IgD-negative memory B cell (primary cell): Measurements from ENCODE around the gene KMT5B. TPM values are rescaled to one million over a fixed set of nuclear protein-coding genes. Genes with fewer than 3 reads are reported as not detected.
A peak's percentile ranks its signal among the peaks of the same experiment; 100 is the strongest.

Experiments
- H3K27ac Mint-ChIP-seq, 3 donors: one replicate each; pipeline ENCODE4 v1.8.0; 2020 to 2022; ENCODE audit warnings: mild to moderate bottlenecking in 3 of 3, mixed read lengths in 3 of 3, moderate library complexity in 1 of 3
- H3K27me3 Mint-ChIP-seq: one replicate; pipeline ENCODE4 v1.8.0; 2021; ENCODE audit warnings: mixed read lengths
- H3K36me3 Mint-ChIP-seq: one replicate; pipeline ENCODE4 v1.8.0; 2020; ENCODE audit warnings: mild to moderate bottlenecking, mixed read lengths
- H3K4me1 Mint-ChIP-seq, 3 donors: one replicate each; pipeline ENCODE4 v1.8.0; 2020 to 2022; ENCODE audit warnings: mixed read lengths in 3 of 3, mild to moderate bottlenecking in 1 of 3
- H3K4me3 Mint-ChIP-seq, 4 donors: one replicate each; pipeline ENCODE4 v1.8.0; 2020 to 2022; ENCODE audit warnings: mild to moderate bottlenecking in 4 of 4, mixed read lengths in 4 of 4, moderate library complexity in 3 of 4
- H3K9me3 Mint-ChIP-seq, 3 donors: one replicate each; pipeline ENCODE4 v1.8.0; 2020 to 2021; ENCODE audit warnings: mixed read lengths in 3 of 3, mild to moderate bottlenecking in 1 of 3
- polyA plus RNA-seq: library from polyadenylated mRNA; unstranded; fragments of 300-500 nt; fragmentation: Illumina TruSeq; gene quantifications from one replicate; pipeline ENCODE4 v1.2.3, GENCODE V29; 2021

Gene KMT5B
- polyA plus RNA-seq, 1 donor from 2014 or later, result 40.2 TPM

GRCh38 chr11:68135161-68135560 lies 77.9 kb downstream of the KMT5B start:
- peaks cover 0 to 14% (median 0%) of the 10 kb centered on the region in 3 donors for H3K9me3 Mint-ChIP-seq
- no peak overlapping the region for H3K27ac Mint-ChIP-seq
- no peaks in the 10 kb centered on the region for H3K36me3 Mint-ChIP-seq
- no peaks in the 10 kb centered on the region for H3K4me1 Mint-ChIP-seq
- H3K4me3 Mint-ChIP-seq, result no peak overlapping the region
- H3K27me3 Mint-ChIP-seq, result peaks cover under 1% of the 10 kb centered on the region

DNA sequence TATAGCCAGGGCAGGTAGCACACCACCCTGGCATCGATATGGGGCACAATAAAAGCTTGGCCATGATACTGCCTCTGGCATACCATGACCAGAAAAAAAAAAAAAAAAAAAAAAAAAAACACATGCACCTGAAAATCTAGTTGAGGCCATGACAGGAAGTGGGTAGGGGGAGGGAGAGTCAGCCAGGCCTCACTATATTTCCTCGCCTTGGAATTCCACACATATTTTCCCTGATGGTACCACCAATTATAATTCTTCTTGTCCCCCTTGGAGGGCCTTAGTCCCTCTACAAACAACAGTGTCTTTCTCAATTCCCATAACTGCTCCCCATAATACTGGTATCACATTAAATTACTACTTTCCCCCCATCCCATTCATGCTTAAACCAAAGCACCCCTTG lies 79.3 kb downstream of the KMT5B start:
- H3K4me3 Mint-ChIP-seq, result no peak overlapping the region
- peaks cover 14% of the 10 kb centered on the region for H3K27me3 Mint-ChIP-seq
- no peak overlapping the region for H3K27ac Mint-ChIP-seq
- peaks cover 0 to 14% (median 0%) of the 10 kb centered on the region in 3 donors for H3K9me3 Mint-ChIP-seq
- H3K4me1 Mint-ChIP-seq, result no peaks in the 10 kb centered on the region
- no peaks in the 10 kb centered on the region for H3K36me3 Mint-ChIP-seq

- H3K36me3 Mint-ChIP-seq, result no peaks in the 10 kb centered on the region
- peaks cover 0 to 2% (median 0%) of the 10 kb centered on the region in 3 donors for H3K4me1 Mint-ChIP-seq
- peaks cover 0 to 14% (median 0%) of the 10 kb centered on the region in 3 donors for H3K9me3 Mint-ChIP-seq
- no peak overlapping the region for H3K27ac Mint-ChIP-seq
- H3K4me3 Mint-ChIP-seq, result no peak overlapping the region
- H3K27me3 Mint-ChIP-seq, result peaks cover 18% of the 10 kb centered on the region
Measured at GRCh38 chr11:68130121-68130520, 83.0 kb downstream of the KMT5B start.

DNA sequence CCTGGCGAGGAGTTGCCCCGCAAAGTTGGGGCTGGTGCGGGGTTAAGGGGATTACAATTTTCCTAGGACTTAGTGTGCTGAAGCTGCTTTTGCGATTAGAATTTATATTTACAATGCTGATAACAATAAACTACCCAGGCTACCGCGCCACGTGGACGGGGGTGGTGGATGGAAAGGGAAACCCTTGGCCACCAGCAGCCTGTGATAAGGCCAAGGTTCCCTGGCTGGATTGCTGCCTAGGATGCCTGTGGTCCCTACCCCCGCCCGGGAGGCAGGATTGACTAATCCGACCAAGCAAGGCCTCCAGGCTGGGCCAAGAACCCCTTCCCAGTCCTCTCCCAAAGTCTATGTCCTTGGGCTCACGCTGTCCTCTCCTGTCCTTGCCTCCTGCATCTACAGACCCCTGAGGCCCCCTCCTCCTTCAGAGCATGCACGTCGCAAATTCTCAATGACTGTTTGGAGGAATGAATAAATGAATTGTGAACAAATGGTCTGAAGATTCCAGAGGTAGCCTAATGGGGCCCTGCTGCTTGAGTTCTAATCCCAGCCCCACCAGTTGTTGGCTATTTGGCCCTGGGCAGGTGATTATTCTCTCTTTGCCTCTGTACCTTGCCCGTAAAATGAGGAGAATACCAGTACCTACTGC lies 84.3 kb downstream of the KMT5B start:
- H3K4me1 Mint-ChIP-seq, result peaks cover 0 to 2% (median 0%) of the 10 kb centered on the region in 3 donors
- H3K27ac Mint-ChIP-seq, result no peak overlapping the region
- H3K36me3 Mint-ChIP-seq, result no peaks in the 10 kb centered on the region
- peaks cover 0 to 12% (median 0%) of the 10 kb centered on the region in 3 donors for H3K9me3 Mint-ChIP-seq
- H3K27me3 Mint-ChIP-seq, result peaks cover 18% of the 10 kb centered on the region
- H3K4me3 Mint-ChIP-seq, result peak overlapping the region in 1 of 4 donors; percentile 43

DNA sequence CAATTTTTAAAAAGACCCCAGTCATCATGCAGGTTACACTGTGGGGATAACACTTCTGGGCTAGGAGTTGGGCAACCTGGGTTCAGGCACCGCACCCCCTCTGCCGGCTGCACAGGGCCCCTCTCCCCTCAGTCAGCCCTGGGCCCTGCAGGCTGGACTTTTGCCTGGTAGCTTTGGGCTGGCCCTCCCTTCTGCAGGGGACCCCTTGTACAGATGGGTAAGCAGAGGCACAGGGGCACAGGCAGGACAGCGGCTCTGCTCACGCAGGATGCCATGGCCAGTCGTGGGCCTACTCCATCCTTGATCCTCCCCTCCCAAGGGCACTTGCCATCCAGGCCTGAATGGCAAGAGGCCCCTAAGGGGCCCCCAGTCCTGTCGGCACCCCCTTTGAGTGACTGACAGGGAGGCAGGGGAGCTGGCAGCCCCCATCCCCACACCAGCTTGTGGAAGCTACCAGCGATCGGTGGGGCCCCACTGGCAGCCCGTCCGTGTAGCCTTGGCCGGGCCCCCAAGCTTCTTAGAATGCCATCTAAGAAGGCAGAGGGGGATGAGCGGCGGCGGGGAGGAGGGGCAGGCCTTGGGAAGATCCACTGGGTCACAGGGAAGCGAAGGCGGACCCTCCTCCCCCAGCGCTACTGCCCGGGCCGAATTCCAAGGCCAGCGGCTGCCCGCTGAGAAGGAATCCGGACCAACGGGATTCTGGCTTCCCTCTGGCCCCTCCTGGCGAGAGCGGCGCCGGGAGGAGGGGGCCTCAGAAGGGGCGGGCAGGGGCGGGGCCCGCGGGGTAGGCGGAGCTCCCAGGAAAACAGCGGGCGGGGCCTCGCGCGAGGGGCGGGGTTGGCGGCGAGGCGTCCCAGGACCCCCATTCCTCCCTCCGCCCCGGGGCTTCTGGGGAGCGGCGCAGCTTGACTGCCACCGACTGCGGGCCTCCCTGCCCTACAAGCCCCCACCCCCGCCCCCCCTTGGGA lies 85.1 kb downstream of the KMT5B start:
- Mint-ChIP-seq H3K27me3 (peaks cover 18% of the 10 kb centered on the region), H3K4me3 (no peak overlapping the region), H3K9me3 (peaks cover 0 to 9% (median 0%) of the 10 kb centered on the region in 3 donors), H3K36me3 (no peaks in the 10 kb centered on the region), H3K4me1 (peaks cover 0 to 2% (median 0%) of the 10 kb centered on the region in 3 donors), H3K27ac (no peak overlapping the region)

GRCh38 chr11:68125164-68125563 lies 87.9 kb downstream of the KMT5B start:
- Mint-ChIP-seq H3K4me1 (peaks cover 1 to 6% (median 3%) of the 10 kb centered on the region in 3 donors), H3K27ac (no peak overlapping the region), H3K9me3 (no peaks in the 10 kb centered on the region), H3K4me3 (peak overlapping the region in 1 of 4 donors; percentile 23), H3K36me3 (no peaks in the 10 kb centered on the region), H3K27me3 (peaks cover 18% of the 10 kb centered on the region)

- Mint-ChIP-seq H3K27ac (peak overlapping the region in 2 of 3 donors; percentile 46 to 86), H3K4me3 (peak overlapping the region in 2 of 4 donors; percentile 70 to 79), H3K4me1 (peaks cover 13 to 16% (median 15%) of the 10 kb centered on the region in 3 donors), H3K36me3 (peaks cover 1% of the 10 kb centered on the region), H3K9me3 (no peaks in the 10 kb centered on the region), H3K27me3 (peaks cover 1% of the 10 kb centered on the region)
Measured at GRCh38 chr11:68122936-68123539, 90.1 kb downstream of the KMT5B start.

DNA sequence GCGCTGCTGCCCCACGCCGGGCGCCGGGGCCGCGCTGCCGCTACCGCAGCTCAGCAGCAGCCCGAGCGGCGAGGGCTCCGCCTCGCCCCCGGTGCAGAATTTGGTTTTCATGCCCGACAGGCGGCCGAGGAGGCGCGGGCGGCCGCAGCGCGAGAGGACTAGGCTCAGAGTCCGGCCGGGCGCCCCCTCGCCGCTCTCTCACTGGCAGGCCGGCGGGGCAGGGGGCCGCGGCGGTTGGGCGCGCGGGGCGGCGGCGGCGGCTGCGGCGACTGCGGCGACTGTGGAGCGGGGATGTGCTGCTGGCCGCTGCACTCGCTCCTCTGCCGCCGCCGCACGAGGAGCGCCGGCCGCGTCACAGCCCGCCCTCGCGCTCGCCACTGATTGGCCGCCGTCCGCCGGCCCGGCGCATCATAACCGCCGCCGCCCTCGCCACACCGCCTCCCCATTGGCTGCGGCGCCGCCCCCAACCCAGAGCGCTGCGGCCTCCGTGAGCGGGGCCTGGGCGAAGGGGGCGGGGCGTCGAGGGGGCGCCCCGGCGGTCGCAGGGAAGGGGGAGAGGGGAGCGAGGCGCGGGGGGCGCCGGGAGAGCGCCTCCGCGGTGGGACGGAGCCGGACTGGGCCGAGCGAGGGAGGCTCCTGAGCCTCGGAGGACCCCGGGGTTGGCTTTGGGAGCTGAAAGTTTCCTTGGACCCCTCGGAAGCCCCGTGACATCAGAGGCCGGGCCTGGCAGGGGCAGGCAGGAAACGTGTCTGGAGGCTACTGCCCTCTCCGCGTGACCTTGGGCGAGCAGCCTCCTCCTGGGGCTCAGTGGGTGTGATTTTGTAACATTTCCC lies 91.8 kb downstream of the KMT5B start, which contains the start of gene CHKA:
Gene CHKA, minus strand, starts transcription at position 322 of the 833 bp plus-strand sequence. Its CDS starts 211 bp downstream, at position 111.
- peak within 1 kb of the TSS; percentile 76 to 86 (median 82) for H3K27ac Mint-ChIP-seq

GRCh38 chr11:68120273-68121066 lies 92.6 kb downstream of the KMT5B start:
- H3K9me3 Mint-ChIP-seq, result no peaks in the 10 kb centered on the region
- H3K4me1 Mint-ChIP-seq, result peaks cover 14 to 15% (median 15%) of the 10 kb centered on the region in 3 donors
- peak overlapping the region; percentile 84 to 97 (median 90) for H3K4me3 Mint-ChIP-seq
- no peaks in the 10 kb centered on the region for H3K27me3 Mint-ChIP-seq
- H3K27ac Mint-ChIP-seq, result peak overlapping the region; percentile 1 to 83 (median 76)
- H3K36me3 Mint-ChIP-seq, result peaks cover 1% of the 10 kb centered on the region

More for the DNA sequence above, 91.8 kb downstream of the KMT5B start, which contains the start of gene CHKA:
- Mint-ChIP-seq H3K36me3 (peaks cover 1% of the 10 kb centered on the region), H3K4me1 (peaks cover 14 to 15% (median 15%) of the 10 kb centered on the region in 3 donors), H3K9me3 (no peaks in the 10 kb centered on the region), H3K4me3 (peak within 1 kb of the TSS; percentile 84 to 97 (median 90)), H3K27me3 (no peaks in the 10 kb centered on the region)

- peak overlapping the region; percentile 76 to 83 (median 83) for H3K27ac Mint-ChIP-seq
- peaks cover 14 to 17% (median 15%) of the 10 kb centered on the region in 3 donors for H3K4me1 Mint-ChIP-seq
- no peaks in the 10 kb centered on the region for H3K9me3 Mint-ChIP-seq
- peaks cover 1% of the 10 kb centered on the region for H3K36me3 Mint-ChIP-seq
- peak overlapping the region; percentile 57 to 93 (median 88) for H3K4me3 Mint-ChIP-seq
- H3K27me3 Mint-ChIP-seq, result no peaks in the 10 kb centered on the region
Measured at GRCh38 chr11:68118706-68119448, 94.2 kb downstream of the KMT5B start.

GRCh38 chr11:68117853-68118470 lies 95.1 kb downstream of the KMT5B start:
- H3K4me3 Mint-ChIP-seq, result peak overlapping the region in 1 of 4 donors; percentile 88
- H3K36me3 Mint-ChIP-seq, result peaks cover 1% of the 10 kb centered on the region
- peak overlapping the region in 1 of 3 donors; percentile 21 for H3K27ac Mint-ChIP-seq
- no peaks in the 10 kb centered on the region for H3K9me3 Mint-ChIP-seq
- H3K27me3 Mint-ChIP-seq, result no peaks in the 10 kb centered on the region
- peaks cover 14 to 17% (median 15%) of the 10 kb centered on the region in 3 donors for H3K4me1 Mint-ChIP-seq

DNA sequence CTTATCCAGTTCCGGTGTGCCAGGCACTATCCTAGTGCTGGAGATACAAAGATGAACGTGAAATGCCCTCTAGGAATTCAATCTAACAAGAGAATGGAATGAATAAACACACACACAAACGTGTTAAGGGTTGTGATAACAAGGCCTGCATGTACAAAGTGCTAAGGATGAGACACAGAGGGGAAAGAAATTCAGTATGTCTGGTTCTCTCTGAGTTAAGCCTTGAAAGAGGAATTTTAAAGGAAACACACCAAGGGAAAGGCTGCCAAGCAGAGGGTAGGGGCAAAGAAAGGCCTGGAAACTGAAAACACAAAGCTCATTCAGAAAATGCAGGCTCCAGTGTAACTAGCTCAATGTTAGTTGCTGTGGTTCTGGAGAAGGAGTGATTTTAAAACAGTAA lies 96.1 kb downstream of the KMT5B start:
- H3K36me3 Mint-ChIP-seq, result peaks cover 1% of the 10 kb centered on the region
- H3K9me3 Mint-ChIP-seq, result no peaks in the 10 kb centered on the region
- H3K4me1 Mint-ChIP-seq, result peaks cover 12 to 17% (median 15%) of the 10 kb centered on the region in 3 donors
- H3K4me3 Mint-ChIP-seq, result no peak overlapping the region
- peak overlapping the region in 1 of 3 donors; percentile 59 for H3K27ac Mint-ChIP-seq
- H3K27me3 Mint-ChIP-seq, result no peaks in the 10 kb centered on the region
